ENCODE results near the gene SOX11. TPM values are rescaled to one million over a fixed set of nuclear protein-coding genes. Genes with fewer than 3 reads are reported as not detected.
"Not testable (repeated sequence)": the region's sequence is repeated elsewhere in the genome, so short reads cannot be mapped to it uniquely, and the experiment has no call there.

The SOX11 gene
- polyA plus RNA-seq (ENCODE audit: insufficient read length in 12 of 12) = 100 to 1,000 TPM in 1 of 12 donors, 10 to 100 TPM in 11; 16.3 to 299 (median 26.9) TPM
- long read RNA-seq, donor 1, full-length matches to known transcripts = 25 of 25 reads
- long read RNA-seq, donor 1, partial matches to known transcripts = 0 of 25 reads
- long read RNA-seq, donor 1, other reads (novel, unspliced or antisense) = 0 of 25 reads
- long read RNA-seq, donor 2, full-length matches to known transcripts = 143 of 143 reads
- long read RNA-seq, donor 2, partial matches to known transcripts = 0 of 143 reads
- long read RNA-seq, donor 2, other reads (novel, unspliced or antisense) = 0 of 143 reads
- long read RNA-seq, donor 3, full-length matches to known transcripts = 79 of 79 reads
- long read RNA-seq, donor 3, partial matches to known transcripts = 0 of 79 reads
- long read RNA-seq, donor 3, other reads (novel, unspliced or antisense) = 0 of 79 reads
- long read RNA-seq, donor 4, full-length matches to known transcripts = 42 of 42 reads
- long read RNA-seq, donor 4, partial matches to known transcripts = 0 of 42 reads
- long read RNA-seq, donor 4, other reads (novel, unspliced or antisense) = 0 of 42 reads
- long read RNA-seq, donor 5, full-length matches to known transcripts = 186 of 186 reads
- long read RNA-seq, donor 5, partial matches to known transcripts = 0 of 186 reads
- long read RNA-seq, donor 5, other reads (novel, unspliced or antisense) = 0 of 186 reads
- long read RNA-seq, donor 6, full-length matches to known transcripts = 59 of 59 reads
- long read RNA-seq, donor 6, partial matches to known transcripts = 0 of 59 reads
- long read RNA-seq, donor 6, other reads (novel, unspliced or antisense) = 0 of 59 reads
- long read RNA-seq, donor 7, full-length matches to known transcripts = 59 of 59 reads
- long read RNA-seq, donor 7, partial matches to known transcripts = 0 of 59 reads
- long read RNA-seq, donor 7, other reads (novel, unspliced or antisense) = 0 of 59 reads
- long read RNA-seq, donor 8, full-length matches to known transcripts = 153 of 153 reads
- long read RNA-seq, donor 8, partial matches to known transcripts = 0 of 153 reads
- long read RNA-seq, donor 8, other reads (novel, unspliced or antisense) = 0 of 153 reads
- long read RNA-seq, donor 9, full-length matches to known transcripts = 40 of 40 reads
- long read RNA-seq, donor 9, partial matches to known transcripts = 0 of 40 reads
- long read RNA-seq, donor 9, other reads (novel, unspliced or antisense) = 0 of 40 reads
- long read RNA-seq, donor 10, full-length matches to known transcripts = 103 of 103 reads
- long read RNA-seq, donor 10, partial matches to known transcripts = 0 of 103 reads
- long read RNA-seq, donor 10, other reads (novel, unspliced or antisense) = 0 of 103 reads
- long read RNA-seq, donor 11, full-length matches to known transcripts = 103 of 103 reads
- long read RNA-seq, donor 11, partial matches to known transcripts = 0 of 103 reads
- long read RNA-seq, donor 11, other reads (novel, unspliced or antisense) = 0 of 103 reads

- DNase-seq = peak; percentile 96
Observed at GRCh38 chr2:5691985-5692529, at the start of gene SOX11. Gene SOX11, plus strand, starts transcription at chr2:5692384. Its CDS starts 338 bp downstream, at chr2:5692722.

DNA sequence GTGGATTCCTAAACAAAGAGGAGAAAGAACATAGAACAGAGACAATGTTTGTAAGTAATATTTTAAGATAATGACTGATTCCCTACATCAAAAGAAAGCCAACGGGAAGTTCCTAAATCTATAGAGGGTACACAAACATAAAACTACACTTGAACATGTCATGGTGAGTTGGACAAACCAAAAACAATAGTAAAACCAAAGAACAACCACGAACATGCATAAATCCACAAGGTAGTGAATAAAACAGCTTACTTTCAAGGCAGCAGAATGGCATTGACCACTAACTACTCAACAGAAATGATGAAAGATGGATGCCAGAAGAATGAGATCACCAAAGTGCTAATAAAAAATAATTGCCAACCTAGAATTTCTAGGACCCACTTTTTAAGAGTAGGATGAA is 39.5 kb upstream of the SOX11 start:
- DNase-seq = not testable (repeated sequence)

DNA sequence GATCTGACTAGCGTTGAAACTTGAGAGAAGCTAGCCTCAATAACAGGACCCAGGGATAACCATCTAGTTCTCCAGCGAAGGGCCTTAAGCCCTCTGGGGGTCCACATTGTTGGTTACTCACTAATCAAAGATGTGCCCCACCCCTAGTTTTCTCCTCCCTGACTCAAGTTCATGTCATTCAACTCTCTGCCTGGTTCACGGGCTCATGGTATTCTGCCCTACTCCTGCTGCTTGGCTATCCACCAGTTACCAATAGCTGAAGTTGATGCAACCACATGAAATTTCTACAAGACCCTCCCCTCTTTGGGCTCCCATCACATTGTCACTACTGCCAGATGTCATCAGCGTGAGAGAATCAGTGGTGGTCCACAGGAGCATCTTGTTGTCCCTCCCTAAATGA is 38.4 kb upstream of the SOX11 start:
- not testable (repeated sequence) for DNase-seq

GRCh38 chr2:5657231-5657630 is 35.0 kb upstream of the SOX11 start:
- DNase-seq = no peak

DNA sequence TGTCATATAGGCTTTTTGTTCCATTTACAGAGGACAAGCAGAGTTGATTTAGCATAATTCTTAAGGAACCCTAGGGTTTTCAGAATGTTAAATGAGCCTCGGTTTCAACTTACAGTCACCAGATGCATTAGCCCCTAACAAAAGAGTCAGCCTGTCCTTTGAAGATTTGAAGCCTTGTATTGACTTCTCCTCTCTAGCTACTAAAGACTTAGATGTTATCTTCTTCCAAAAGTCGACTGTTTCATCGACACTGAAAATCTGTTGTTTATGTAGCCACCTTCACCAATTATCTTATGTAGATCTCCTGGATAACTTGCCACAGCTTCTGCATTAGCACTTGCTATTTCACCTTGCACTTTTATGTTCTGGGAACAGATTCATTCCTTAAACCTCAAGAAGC is 31.6 kb upstream of the SOX11 start:
- DNase-seq = no peak

DNA sequence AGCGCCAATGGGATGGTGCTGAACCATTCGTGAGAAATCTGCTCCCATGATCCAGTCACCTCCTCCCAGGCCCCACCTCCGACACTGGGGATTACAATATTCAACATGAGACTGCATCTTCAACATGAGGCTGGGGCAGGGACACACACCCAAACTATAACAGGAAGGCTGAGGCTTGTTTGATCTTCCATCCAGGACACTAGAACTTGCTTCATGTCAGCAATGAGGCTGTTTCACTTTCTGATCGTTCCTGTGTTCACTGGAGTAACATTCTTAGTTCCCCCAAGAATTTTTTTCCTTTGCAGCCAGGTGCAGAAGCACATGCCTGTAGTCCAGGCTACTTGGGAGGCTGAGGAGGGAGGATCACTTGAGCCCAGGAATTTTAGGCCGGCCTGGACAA is 30.8 kb upstream of the SOX11 start:
- no peak for DNase-seq

- no peak for DNase-seq
Observed at GRCh38 chr2:5664278-5664681, 27.9 kb upstream of the SOX11 start.

DNA sequence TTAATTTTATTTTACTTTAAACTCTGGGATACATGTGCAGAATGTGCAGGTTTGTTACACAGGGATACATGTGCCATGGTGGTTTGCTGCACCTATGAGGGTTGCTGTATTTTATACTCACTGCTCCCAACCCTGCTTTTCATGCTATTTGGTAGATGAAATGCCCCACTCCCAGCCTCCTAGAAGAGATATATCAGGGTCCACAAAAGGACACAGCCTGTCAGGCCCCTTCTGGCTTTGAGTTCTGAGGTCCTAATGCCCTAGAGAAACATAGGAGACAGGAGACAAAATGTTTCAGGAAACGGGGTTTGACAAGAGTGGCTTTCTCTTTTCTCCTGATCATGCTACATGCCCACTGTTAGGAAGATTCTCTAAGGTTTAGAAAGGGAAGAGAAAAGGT is 27.1 kb upstream of the SOX11 start:
- DNase-seq = no peak

DNA sequence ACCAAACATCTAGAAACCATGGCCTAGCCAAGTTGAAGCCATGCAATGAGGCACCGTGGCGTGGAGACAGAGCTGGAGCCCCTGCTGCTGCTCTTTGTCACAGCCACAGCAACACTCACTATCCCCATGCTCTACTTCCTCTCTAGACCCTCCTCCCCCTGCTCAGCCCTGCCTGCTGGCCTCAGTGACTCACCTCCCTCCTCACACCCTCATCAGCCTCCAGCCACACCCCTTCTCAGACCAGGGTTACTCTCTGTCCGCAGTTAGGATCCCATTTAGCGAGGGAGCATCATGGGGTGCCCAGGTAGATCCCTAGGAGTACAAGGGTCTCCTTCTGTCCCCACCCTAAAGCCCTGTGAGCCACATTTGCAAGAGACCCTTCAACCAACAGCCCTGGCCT is 25.4 kb upstream of the SOX11 start:
- DNase-seq = no peak

DNA sequence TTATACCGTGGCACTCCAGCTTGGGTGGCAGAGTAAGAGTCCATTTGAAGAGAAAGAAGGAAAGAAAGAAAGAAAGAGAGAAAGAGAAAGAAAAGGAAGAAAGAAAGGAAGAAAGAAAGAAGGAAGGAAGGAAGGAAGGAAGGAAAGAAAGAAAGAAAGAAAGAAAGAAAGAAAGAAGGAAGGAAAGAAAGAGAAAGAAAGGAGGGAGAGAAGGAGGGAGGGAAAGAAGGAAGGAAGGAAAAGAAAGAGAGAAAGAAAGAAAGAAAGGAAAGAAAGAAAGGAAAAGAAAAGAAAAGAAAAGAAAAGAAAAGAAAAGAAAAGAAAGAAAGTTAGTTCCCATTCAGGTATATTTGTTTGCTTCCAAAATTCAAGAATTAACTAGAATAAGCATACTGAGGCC is 24.5 kb upstream of the SOX11 start:
- DNase-seq = not testable (repeated sequence)

DNA sequence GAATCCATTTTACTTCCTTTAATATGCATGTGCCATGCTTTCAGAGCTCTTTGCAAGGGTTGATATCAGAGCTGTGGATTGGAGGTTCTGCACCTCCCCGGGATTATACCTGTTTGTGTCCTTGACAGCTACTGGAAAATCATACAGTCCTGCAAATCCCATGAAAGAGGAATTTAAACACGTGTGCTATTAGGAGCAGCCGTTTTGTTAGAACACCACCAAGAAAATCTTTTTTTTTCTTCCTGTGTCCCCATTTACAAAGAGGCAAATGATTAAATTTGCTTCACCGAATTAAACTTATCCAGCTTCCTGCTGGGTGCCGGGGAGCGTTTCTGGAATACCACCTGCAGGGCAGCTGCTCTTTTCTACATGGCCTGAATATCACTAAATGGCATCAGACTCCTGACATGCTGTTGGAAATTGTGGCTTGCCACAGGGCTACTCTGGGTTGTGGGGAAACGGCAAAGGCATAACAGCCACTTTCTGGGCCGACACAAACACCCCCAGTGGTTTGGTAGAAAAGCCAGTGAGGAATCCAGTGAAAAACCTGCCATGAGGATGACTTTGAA is 23.4 kb upstream of the SOX11 start:
- DNase-seq = no peak

DNA sequence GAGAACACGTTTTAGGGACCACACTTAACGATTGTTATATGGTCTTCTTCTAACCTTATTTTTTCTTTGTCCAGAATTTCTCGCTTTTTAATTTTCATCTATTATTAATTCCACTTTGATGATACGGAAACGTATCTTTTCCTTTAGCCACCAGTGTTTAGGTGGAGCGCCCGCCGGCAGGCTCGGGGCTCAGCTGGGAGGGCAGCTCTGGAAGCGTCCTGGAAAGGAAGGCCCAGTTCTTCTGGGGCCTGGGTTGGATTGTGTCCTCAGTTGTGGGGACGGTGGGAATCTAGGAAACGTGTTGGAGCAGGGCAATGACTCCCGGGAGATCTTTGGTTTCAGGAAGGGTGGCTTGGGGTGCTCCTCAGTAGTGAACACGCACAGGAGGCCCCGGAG is 19.4 kb upstream of the SOX11 start:
- no peak for DNase-seq

DNA sequence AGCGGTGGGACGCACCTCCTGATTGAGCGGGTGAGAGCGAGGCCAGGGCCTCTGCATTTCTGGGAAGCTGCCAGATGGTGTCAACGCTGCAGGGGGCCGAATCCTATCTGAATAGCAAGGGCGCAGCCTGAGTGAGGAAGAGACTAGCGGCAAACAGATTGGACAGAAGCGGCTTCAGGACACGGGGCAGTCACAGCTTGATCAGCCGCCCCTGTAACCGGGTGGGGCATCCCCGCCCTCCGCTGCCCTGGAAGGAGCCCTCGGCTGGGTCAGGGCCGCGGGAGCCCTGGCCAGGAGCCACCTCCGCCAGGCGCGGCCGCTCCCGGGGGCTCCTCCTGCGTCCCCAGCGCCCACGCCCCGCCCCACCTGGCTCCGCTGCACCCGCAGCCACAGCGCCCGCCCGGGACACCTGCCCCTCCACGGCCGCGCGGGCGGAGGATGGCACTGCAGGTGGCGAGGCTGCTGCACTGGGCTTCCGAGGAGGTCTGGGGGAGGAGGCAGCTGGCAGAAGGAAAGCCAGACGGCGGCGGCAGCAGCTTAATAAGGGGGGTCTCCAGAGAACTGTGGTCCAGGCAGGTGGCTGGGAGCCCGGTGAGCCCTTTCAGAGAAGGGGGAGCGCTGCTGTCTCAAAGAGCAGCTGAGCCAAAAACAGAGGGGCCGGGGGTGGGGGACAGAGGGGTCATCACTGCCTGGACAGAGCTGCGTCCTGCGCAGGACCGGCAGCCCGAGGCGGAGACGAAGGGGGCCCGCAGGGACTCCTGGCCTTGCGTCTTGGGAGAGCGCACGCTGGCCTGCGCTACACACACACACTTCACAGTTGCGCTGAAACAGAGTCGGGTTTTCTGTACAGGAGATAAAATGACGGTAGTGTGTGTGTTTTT is 18.8 kb upstream of the SOX11 start:
- no peak for DNase-seq

- DNase-seq = no peak
Observed at GRCh38 chr2:5674026-5674340, 18.2 kb upstream of the SOX11 start.

- no peak for DNase-seq
Observed at GRCh38 chr2:5677133-5677532, 15.1 kb upstream of the SOX11 start.

- no peak for DNase-seq
Observed at GRCh38 chr2:5683471-5683870, 8.7 kb upstream of the SOX11 start.

GRCh38 chr2:5685225-5685624 is 7.0 kb upstream of the SOX11 start:
- DNase-seq = no peak

- no peak for DNase-seq
Observed at GRCh38 chr2:5686068-5686467, 6.1 kb upstream of the SOX11 start.

GRCh38 chr2:5686536-5686935 is 5.6 kb upstream of the SOX11 start:
- no peak for DNase-seq

- no peak for DNase-seq
Observed at GRCh38 chr2:5689750-5690149, 2.4 kb upstream of the SOX11 start.

Data from muscle of arm (tissue), 14 donors.